NCI-H146 treated with DMSO at 0.1 percent for 48 hours (cell line): ENCODE data around the gene NTNG1.
A peak's percentile ranks its signal among the peaks of the same experiment; 100 is the strongest.

ENCODE experiments used
- DNase-seq: peaks from one replicate; lab custom pipeline; 2025; ENCODE audit not compliant: unreplicated experiment; lab: John Stamatoyannopoulos, UW

The NTNG1 gene

GRCh38 chr1:107487506-107487905, 346.7 kb downstream of the NTNG1 start:
- no peak for DNase-seq

GRCh38 chr1:107491582-107491981, 350.7 kb downstream of the NTNG1 start:
- DNase-seq, result no peak

- DNase-seq, result no peak
Observed at GRCh38 chr1:107493111-107493716, 352.4 kb downstream of the NTNG1 start.

GRCh38 chr1:107494061-107494460, 353.2 kb downstream of the NTNG1 start:
- no peak for DNase-seq

- no peak for DNase-seq
Observed at GRCh38 chr1:107496002-107496401, 355.2 kb downstream of the NTNG1 start.

GRCh38 chr1:107499139-107499744, 358.4 kb downstream of the NTNG1 start:
- DNase-seq, result no peak

- DNase-seq, result no peak
Observed at GRCh38 chr1:107501081-107501605, 360.3 kb downstream of the NTNG1 start.

- no peak for DNase-seq
Observed at GRCh38 chr1:107510347-107510746, 369.5 kb downstream of the NTNG1 start.

GRCh38 chr1:107512836-107513235, 372.0 kb downstream of the NTNG1 start:
- no peak for DNase-seq

- no peak for DNase-seq
Observed at GRCh38 chr1:107514841-107515240, 374.0 kb downstream of the NTNG1 start.

- no peak for DNase-seq
Observed at GRCh38 chr1:107515702-107516101, 374.9 kb downstream of the NTNG1 start.

- DNase-seq, result no peak
Observed at GRCh38 chr1:107523061-107523460, 382.2 kb downstream of the NTNG1 start.

GRCh38 chr1:107523736-107524135, 382.9 kb downstream of the NTNG1 start:
- DNase-seq, result peak; percentile 55

GRCh38 chr1:107524301-107524700, 383.5 kb downstream of the NTNG1 start:
- DNase-seq, result no peak

GRCh38 chr1:107525145-107525544, 384.3 kb downstream of the NTNG1 start:
- DNase-seq, result no peak

- peak; percentile 84 for DNase-seq
Observed at GRCh38 chr1:107525961-107526360, 385.1 kb downstream of the NTNG1 start.

- DNase-seq, result peak; percentile 17
Observed at GRCh38 chr1:107526524-107527198, 385.8 kb downstream of the NTNG1 start.

GRCh38 chr1:107529511-107530149, 388.8 kb downstream of the NTNG1 start:
- peak; percentile 69 for DNase-seq

- no peak for DNase-seq
Observed at GRCh38 chr1:107530543-107530942, 389.7 kb downstream of the NTNG1 start.

- no peak for DNase-seq
Observed at GRCh38 chr1:107531065-107531908, 390.4 kb downstream of the NTNG1 start.

- no peak for DNase-seq
Observed at GRCh38 chr1:107532318-107532717, 391.5 kb downstream of the NTNG1 start.
